ENCODE measurements around the gene HS6ST3. TPM values are rescaled to one million over a fixed set of nuclear protein-coding genes. Genes with fewer than 3 reads are reported as not detected.

The HS6ST3 gene
- under 0.01 TPM in 2 replicates for total RNA-seq

DNA sequence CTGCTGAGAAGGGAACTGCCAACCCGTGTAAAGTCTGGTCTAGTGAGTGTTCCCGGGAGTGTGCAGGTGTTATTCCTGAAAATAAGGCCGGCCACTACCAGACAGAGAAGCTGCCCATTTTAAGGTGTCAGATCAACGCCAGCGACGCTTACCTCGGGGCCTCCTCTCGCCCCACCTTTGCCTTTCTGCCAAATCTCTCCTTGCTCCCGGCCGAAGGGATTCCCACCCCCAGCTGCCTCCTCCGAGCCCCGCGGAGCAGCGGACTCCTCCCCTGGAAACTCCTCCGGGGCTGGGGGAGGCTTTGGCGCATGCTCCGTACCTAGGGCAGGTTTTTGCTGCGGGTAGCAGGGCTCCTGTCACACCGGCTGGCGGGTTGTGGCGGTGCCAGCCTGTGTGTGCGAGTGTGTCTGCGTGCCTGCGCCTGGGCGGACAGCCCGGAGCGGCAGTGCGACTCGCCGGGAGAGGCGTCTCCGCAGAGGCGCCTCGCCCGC is at the start of gene HS6ST3:
Gene HS6ST3 (plus strand): TSS at position 359 of the 491 bp plus-strand sequence.

DNA sequence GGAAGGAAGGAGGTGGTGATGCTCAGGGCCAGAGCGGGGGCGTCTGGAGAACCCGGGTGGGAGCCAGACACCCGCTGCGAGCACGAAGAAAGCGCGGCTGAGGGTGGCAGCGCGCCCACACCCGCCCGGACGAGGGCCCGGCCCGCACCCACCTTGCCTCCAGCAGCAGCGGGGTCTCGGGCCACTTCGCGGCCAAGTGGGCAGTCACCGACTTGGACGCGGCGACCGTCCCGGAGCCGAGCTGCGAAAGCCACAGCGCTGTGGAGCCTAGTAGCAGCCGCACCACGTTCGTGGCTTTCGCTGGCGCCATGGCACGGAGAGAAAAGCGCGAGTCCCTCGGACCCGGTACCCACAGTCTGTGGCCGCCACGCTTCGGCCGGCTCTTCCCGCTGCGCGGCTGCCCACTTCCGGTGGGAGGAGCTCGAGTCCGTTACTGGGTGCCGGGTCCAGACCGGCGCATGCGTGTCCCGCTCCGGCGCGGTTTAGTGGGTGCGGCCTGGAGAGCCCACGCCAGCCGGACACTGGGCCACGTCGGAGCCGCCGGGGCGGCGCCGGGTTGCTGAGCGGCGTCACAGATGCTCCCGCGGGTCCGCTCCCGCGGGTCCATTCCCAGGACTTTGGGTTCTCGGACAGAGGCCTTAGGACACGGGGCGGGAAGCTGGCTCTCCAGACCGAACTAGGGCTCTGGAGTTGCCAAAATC is 36.8 kb upstream of the HS6ST3 start, which contains the start of gene UGGT2:
Gene UGGT2 (minus strand): TSS at position 399 of the 701 bp plus-strand sequence. CDS start 89 bp downstream, at position 310.

Other genes starting within 250 kb of the HS6ST3 start
- 48.9 and 66.5 TPM in 2 replicates for gene UGGT2, start 36.7 kb upstream of the HS6ST3 start, total RNA-seq